Putamen (tissue), 1 donor: ENCODE measurements around the gene AFDN.

ENCODE experiments used
- DNase-seq: peaks from one replicate; pipeline ENCODE4 v3.0.0-alpha.2; 2016; ENCODE audit warnings: low spot score

AFDN gene

DNA sequence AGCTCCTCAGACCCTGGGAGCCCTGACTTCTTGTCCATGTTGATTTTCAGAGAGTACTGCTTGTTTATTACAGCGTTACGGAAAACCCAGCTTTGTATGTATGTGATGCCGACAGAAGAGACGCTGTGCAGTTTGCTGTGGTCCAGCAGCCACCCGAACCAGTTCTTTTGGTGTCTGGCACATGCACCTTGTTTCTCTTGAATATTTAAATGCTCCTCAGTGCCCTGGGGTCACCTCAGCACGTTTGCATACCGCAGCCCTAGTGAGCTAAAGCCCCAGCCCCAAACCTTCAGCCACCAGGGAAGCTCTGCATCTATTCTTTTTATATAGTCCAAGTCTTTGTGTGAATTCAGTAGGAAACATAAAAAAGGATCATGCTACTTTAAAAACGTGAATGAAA, 39.9 kb downstream of the AFDN start:
- DNase-seq: no peak

DNA sequence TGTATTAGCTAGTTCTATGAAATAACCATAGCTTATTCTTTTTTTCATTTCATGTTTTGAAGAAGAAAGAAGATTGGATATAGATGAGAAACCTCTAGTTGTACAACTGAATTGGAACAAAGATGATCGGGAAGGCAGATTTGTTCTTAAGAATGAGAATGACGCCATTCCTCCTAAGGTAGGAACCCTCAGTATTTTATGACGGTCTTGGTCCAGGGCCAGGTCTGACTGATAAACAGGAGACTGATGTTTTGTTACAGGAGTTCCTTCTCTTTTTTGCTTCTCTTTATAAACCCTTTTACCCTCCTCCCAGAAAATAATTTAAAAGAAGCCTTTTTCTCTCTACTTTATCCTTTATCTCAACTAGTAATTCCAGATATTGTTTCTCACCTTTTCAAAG, 43.6 kb downstream of the AFDN start:
- DNase-seq: no peak

DNA sequence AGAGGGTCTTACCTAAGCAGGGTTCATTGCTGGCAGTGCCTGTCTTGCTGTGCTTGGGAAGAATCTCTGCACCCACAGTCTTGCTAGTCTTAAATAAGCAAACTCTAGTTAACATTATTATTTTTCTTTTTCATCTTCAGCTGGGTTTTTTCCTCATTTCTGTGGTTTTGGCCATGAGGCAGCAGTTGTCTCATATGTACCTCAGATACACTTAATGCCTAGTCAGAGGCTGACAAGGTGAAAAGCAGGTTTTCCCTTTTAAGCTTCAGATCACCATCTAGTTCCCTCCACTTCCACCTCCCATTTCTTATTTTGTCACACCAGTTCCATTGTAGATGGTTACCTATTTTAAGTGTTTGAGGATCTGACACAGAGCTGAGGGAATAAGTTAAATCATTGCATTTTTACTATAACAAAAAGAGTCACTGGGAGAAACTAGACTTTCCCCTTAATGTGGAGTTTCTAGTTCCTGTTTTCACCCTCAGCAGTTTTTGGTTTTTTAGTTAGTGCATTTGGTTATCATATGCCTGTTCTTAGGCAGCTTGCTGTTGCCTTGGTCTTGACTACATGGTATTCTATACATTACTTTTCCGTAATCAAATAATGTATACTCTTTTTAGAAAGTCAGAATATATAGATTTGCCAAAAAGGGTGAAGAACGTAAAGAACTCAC, 46.0 kb downstream of the AFDN start:
- no peak for DNase-seq

DNA sequence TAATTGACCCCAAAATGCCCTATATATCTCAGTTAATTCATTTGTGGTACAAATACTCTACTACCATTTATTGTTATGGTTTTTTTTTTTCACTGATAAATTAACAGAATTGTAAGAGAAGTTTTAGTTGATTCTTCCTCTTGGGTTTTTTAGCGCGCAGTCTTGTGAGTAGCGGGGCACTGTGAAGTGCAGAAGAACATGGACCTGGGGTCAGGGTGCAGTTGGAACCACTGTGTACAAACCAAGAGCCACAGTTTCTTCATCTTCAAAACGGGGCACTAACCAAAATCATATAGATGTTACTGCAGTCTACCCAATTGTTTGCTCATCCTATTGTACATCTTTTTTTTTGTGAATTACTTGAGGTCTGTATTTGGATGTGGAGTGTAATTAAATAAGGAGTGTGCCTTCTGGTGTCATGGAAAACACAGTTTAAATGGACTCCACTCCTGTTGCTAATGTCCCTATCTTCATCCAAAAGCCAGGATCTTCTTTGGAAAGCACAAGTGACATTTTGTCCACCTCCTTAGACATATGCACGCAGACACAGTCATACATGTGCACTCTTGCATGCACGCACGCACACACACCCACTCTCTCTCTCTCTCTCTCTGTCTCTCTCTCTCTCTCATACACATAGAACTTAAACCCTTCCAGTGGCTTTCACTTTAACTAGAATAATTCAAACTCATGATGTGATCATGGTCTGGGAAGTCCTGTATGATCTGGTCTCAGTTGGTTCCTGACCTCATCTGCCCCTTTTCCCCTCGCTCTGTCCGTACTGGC, 51.5 kb downstream of the AFDN start:
- DNase-seq: no peak

DNA sequence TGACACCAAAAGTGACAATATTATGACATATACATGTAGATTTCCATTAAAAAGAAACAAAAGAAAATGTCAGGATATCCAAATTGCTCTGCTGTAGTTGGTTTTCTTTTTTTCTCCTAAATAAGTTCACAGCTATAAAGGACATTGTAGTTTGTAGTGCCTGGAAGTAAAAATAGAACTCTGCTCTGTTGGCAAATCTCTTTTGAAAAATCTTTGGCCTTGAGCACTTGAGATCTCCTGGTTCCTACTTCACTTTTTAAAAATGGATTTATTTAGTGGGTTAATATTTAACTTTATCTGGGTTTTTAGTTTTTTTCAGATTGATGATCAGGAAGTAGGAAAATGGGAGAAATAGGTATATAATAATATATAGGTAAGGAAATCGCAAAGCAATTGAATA, 52.9 kb downstream of the AFDN start:
- no peak for DNase-seq

DNA sequence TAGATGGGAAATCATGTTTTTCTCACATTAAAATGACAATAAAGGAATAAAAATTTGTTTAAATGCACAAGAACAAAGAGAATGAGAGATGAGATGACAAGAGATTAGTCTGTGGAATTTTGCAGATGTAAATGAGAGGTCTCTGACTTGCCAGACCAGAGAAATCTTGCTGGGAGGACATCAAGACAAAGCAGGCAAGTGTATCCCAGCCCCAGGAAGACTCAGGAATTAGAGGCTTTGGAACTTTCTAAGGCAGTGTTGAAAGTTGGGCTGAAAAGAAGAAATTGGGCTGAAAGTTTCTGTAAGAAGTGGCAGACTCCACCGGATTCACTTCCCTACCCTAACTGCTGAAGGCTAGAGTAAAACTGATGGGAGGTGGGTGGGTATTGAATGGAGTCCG, 54.6 kb downstream of the AFDN start:
- DNase-seq: no peak

DNA sequence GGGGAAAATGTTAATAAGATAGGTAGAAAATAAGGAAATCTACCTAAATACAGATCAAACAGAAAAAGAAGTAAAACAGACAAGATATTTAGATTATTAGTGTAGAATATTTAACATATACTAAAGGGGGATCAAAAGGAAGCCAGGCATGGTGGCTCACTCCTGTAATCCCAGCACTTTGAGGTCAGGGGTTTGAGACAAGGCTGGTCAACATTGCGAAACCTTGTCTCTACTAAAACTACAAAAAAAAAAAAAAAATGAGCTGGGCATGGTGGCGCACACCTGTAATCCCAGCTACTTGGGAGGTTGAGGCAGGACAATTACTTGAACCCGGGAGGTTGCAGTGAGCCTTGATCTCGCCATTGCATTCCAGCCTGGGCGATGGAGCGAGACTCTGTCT, 55.5 kb downstream of the AFDN start:
- no peak for DNase-seq

DNA sequence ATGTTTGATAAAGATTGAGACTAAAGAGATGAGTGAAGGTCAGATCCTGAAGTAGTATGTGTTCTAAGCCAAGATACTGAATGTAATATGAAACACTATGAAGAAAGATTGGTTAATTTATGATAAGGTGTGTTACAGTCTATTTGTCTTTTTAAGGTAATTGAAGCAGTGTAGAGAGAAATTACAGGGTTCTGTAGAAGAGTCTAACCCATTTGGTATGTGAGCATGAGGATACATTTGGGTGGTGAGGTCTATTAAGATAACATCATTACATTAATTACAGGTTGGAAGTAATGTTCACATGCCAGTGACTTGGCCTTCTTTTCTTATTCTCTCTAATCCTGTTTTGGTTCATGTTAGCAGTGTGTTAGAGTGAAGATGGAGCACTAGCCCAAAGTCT, 61.4 kb downstream of the AFDN start:
- no peak for DNase-seq

DNA sequence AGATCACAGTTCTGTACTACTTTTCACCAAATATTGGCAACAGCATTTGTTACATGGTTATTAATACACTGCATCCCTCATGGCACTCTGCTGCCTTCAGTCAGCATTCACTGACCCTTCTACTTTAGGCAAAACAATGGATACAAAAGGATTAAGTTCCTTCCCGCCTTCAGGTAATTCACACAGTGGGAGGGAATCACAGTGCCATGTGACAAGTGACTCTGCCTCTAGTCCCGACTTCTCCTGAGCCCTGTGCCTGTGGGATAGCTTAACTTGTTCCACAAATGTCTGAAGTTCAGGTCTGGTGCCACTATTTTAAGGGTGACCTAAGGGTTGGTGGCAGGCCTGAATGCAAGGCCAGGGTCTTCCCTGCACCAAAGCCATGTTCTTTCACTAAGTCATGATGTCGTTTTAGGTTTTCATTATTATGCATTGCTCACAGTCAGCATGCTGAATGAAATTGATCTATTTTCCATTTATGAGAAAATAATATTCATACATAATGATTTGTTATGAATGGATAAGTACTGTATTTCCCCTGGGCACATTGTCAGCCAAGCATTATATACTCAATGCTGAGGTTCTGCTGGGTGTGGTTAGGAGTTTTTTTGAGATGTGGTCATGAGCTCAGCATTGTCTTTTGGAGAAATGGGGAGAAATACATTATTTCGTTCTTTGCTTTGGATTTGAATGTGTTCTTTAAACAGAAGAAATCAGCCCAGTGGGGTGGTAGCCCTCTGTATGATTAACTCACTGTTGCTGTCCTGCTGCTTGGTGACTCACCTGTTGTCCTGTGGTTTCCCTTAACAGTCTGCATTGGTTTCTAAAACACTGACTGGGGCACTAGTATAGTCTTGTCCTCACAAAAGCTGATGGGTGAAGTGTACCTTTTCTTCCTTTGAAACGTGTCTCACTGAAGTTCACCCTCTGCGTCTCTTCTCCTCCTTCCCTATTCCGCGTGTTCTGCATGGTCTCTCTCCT, 66.4 kb downstream of the AFDN start:
- no peak for DNase-seq

DNA sequence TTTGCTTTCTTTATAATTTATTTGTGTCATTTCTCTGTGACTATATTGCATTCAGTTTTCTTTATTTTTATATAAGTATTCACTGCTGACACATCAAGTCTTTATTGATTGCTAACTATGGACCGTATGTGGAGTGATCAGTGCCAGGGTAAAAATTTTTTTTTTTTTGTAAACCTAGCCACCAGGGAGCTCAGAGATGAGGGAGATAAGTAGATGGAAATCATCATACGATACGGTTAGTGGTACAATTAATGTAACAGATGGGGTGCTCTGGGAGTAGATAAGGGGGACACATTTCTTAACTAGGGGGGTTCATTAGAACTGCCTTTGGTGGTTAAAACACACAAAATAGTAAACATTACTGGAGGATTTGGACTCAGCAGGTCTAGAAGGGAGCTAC, 68.3 kb downstream of the AFDN start:
- DNase-seq: no peak

DNA sequence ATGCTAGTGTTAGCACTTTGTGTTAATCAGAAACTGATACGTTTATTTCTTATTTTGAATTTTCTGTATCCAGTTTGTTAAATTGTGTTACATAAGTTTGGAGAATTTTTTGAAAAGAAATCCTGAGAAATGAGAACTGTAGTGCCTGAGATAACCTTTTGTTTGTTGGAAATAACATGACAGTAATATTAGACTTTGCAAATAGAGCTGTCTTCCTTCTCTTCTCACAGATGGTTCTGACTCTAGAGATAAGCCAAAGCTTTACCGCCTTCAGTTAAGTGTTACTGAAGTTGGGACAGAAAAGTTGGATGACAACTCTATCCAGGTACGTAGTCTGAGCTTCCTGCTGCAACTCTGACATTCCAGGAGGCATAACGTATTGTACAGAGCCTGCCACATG, 69.9 kb downstream of the AFDN start:
- no peak for DNase-seq

DNA sequence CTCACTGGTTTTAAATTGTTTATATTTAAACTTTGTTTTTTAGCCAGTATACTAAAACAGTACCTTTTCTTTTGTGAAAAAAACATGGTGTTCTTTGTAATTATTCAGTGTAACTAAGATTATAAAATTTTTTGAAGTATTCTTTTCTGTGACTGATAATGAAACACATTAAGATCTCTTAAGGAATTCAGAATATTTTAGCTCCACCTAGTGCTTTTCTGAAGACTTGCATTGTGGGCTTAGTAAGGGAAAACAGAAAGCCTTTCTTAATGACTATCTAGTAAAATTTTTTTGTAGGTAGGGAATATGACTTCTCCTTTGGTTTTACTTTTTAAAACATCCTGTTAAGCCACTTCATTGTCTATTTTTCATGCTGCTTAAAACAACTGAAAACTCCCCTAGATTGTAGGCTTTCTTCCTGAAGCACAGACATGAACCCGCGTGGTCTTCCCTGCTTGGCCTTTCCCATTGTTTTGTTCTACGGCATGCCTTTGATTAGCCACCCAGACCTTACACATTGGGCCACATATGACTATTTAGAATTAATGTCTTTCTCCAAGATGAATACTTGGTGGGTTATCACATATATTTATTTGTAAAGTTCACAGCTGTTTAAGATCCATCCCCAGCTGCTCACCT, 72.1 kb downstream of the AFDN start:
- peak; percentile 22 for DNase-seq

DNA sequence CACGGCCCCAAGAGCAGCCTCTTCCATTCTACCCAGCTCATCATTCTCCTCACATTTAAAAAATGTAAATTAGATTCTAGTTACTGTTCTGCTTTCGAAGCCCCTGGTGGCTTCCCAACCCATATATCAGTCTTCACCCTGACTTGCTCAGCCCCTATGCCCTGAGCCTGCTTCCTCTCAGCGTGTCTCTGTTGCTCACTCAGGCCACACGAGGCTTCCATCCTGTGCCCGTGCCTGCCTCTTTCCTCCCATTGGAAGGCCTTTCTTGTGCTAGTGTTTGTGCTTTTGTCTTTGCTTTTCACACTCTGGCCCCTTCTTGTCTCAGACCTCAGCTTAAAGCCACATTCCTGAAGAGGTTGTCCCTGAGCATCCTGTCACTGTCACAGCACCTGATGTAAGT, 78.1 kb downstream of the AFDN start:
- no peak for DNase-seq

DNA sequence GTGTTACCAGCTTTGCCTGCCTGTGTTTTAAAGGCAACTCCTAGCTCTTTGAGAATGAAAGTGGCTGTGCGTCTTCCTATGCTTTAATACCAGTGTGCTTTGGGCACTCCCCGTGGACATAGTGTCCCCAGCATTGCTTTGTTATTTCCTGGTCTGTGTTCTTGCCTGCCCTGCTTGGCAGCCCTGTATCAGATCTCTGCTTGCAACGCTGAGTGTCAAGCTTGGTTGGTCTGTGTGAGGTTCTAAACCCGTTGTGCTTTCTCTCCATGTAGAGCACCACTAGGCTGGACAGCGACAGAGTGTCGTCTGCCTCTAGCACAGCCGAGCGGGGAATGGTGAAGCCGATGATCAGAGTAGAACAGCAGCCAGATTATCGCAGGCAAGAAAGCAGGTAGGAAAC, 80.2 kb downstream of the AFDN start:
- peak; percentile 73 for DNase-seq

DNA sequence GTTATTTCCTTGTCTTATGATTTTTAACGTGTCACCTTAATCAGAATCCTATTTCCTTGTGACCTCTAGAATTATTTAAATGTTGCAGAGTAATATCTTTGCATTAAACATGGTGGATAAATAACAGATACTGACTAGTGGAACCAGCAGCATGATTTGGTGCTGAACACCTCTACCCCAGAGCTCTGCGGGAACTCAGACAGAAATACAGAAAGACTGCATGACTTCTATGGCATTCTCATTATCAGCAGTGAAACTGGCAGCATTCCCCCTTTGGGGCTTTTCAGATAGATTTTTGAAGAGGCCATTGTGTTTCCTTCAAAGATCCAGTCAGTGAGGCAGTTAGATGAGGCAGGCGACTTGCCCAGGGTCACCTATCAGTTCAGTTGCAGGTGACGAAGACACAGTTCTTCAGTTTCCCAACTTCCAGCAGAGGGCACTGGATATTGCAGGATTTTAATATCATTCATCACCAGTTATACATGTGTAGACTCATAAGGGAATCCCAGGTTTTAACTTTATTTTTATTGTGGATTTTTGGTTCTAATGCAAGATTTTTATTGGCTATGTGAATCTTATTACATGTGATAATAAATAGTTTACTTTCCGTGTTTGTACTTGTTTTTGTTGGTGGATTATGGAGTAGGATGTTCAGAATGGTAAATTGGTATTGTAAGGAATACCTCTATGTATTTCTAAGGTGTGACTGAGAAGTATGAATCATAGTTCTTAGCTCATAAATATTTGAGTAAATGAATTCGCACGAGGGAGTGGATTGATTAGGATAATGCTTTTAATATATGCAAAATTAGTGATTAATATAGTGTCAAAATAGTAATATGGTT, 81.3 kb downstream of the AFDN start:
- no peak for DNase-seq

DNA sequence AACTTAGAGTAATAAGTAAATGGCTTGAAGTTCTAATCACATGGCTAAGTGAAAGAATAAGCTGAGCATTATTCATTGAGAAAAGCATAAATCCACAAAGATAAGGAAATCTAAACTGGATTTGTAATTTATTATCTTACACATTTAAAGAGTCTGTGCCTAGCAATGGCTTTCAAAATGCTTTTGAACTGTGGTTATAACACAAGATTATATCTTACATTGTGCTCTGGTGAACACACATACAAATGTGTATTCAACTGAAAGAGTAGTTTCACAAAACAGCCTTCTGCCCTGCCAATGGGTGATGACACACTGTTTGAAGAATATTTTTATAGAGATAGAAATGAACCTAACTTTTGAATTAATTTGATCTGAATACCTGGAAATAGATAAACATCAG, 83.3 kb downstream of the AFDN start:
- no peak for DNase-seq

DNA sequence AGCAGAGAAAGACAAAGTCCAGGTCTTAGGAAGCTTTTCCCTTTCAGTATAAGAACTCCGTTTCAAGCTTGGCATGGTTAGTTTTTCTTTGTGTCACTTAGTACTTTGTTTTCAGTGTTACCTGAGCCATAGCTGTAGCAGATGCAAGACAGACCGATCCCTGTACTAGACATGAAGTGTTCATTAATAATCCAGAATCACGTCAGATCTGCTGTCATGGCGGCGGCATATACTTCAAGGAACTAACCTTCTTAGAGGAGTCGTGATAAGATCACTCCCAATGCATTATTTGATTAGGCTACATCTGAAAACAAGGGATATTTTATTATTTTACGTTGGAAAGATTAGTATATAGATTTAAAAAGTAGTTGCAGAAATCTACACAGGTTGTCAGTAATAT, 83.9 kb downstream of the AFDN start:
- no peak for DNase-seq

DNA sequence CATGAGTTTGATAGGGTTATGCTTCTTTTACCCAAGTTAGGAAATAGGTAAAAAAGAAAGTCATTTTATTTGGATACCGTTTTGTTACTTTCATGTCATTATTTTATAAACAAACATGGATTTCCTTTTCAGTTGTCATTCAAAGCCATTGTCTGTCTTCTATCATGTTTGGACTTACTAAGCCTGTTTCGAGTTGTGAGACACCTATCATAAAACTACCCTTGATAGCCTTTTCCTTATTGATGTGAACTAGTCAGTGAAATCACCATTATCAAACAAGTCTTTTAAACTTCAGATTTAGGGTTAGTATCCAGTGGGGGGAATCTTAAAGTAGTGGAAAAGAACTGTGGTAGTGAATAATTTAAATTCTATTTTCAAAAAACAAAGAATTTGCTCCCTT, 85.8 kb downstream of the AFDN start:
- DNase-seq: no peak

DNA sequence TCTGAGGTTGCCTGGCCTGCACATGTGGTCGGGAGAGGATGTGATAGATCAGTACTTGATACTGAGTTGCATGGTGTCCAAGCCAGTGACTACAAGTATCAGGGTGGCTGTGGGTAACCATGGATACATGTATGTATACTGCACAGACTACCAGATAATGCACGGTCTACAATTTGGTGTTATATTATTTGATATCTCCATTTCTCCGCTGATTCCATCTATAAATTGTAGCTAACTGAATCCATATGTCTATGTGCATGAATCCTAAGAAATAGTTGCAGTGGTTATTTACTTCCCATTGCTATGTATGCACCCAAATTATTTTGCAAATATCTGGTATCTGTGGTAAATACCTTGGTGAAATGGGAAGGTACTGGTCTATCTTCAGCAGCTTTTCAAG, 87.0 kb downstream of the AFDN start:
- no peak for DNase-seq

DNA sequence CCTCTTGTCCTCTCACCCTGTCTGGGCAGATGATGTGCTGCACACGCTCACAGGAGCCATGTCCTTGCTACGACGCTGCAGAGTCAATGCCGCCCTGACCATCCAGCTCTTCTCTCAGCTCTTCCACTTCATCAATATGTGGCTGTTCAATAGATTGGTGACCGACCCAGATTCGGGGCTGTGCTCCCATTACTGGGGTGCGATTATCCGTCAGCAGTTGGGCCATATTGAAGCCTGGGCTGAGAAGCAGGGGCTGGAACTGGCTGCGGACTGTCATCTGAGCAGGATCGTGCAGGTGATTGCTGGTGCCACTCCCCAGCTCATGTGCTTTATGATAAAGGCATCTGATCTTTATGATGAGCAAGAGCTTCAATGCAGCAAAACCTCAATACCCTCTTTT, 88.4 kb downstream of the AFDN start:
- DNase-seq: no peak

DNA sequence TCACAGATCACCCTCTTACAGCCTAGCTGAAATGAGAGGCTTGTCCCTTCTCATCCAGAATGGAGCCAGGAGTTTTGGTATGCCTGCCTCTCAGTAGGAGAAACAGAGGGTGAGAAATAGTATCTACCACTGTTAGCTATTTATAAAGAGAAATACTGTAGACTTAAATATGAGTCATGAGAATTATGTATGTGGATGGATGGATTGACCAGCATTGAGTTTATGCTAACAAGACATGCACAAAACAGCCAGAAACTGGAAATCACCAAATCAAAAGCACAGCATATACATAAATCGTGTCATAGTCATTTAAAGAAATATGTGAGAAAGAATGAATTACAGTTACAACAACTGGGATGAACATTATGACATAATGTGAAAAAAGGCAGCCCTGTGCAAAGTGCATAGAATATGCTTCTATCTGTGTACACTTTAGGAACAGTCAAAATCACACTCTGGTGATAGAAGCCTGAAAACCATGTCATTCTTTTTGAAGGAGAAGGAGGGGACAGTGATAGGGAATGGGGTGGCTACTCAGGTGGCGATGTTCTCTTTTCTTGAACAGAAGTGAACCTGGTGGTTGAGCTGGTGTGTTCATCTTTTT, 90.9 kb downstream of the AFDN start:
- no peak for DNase-seq
